Activated effector memory CD4-positive, alpha-beta T cell treated with Interleukin-2 at 50 U/mL for 16 hours (primary cell): ENCODE results near the gene NAXD.
"Not testable (repeated sequence)": the region's sequence is repeated elsewhere in the genome, so short reads cannot be mapped to it uniquely, and the experiment has no call there.

ENCODE experiments used
- DNase-seq: peaks from one replicate; pipeline ENCODE4 v3.0.0-alpha.2; 2020

The NAXD gene

DNA sequence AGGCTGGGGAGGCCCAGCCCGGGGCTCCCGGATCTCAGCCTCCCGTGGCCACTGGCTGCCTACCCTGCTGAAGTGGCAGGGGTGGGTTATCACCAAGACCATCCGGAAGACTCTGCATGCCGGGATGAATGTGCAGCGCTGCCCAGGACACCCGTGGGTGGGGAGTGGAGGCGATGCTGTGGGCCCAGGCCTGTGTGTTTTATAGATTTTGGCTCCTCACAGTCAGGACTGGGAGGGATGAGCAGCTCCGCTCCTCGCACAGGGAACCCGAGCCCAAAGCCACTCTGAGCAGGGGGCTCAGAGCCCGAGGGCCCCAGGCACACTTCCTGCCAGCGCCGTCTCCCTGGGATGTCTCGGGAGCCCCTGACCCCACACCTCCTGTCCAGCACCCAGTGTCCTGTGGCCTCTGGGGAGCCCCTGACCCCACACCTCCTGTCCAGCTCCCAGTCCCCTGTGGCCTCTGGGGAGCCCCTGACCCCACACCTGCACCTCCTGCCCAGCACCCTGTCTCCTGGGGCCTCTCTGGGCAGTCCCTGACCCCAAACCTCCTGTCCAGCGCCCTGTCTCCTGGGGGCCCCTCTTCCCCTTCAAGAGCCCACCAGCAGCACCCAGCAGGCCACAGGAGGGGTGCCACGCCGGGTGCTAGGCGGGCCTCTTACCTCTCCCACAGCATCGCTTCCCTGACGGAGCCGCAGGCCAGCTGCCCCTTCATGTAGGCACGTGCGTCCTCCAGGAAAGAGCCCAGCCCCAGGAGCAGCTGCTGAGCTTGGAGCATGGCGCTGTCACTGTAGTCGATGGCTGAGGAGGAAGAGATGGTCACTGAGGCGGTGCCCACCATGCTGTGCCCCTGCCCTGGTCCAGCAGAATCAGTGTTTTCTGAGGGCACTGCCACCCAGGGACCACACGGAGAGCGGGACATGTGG, 31.4 kb downstream of the NAXD start:
- DNase-seq, result no peak

DNA sequence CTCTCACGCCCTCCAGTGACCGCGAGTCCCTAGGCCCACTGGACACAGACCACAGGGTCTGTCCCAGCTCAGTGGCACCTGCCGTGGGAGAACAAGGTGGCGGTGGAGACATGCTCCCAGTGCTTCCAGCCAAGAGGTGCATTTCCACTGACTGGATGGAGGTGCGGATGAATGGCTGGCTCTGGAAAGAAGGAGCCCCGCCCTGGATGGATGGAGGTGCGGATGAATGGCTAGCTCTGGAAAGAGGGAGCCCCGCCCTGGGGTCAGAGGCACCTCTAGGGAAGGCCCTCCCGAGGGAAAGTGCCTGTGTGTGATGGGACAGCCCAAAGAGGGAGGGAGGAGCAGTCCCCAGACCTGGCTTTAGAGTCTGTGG, 32.0 kb downstream of the NAXD start:
- no peak for DNase-seq

DNA sequence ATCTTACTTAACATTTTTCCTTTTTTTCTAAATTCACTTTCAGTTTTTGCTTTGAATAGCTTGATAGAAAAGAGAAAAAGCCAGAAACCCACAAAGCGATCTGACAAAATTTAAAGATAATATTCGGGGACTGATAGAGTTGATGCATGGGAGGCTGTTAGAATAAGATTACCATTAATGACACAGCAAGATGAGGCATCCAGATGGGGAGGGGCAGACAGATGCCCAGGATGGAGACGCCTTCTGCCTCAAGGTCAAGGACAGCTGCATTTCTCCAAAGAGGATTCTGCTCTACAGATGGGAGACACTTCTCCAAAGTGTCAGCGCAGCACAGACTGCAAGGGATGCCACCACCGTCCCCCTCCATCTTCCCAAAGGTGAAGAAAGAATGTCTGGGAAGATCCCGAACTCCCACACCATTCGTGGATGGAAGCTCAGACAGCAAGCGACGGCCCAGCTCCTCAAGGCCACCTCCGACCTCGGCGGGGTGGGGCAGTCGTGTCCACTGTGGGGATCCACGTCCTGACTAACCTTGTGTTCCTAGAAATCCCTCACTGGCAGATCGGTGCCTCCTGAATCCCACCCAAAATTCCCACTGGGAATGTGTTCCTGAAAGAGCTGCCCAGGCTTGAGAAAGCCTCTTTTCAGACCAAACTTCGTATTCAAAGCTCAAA, 32.9 kb downstream of the NAXD start:
- no peak for DNase-seq

DNA sequence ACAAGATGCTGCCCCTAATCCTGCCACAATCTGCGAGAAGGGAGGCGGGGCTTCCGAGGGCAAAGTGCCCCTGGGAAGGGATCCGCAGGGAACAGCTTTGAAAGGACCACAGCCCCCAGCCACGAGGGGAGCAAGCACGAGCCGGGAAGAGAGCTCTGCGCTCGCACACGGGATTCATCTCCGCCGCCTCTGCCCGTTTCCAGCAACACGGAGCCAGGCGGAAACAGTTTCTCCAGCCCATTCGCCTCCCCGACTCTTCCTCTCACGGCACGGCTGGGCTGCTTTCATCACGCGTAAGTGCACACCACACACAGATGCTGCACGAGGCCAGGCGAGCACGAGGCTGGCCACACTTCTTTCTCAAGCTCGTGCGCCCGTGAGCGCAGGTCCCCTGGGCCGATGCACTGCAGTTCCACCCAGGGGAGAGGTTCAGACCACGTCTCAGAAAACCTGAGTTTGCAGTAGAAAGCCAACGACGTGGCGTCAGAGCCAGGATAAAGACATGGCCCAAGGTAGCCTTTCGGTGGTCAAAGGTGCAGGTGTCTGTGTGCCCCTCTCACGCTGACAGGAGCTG, 33.6 kb downstream of the NAXD start:
- DNase-seq, result no peak

DNA sequence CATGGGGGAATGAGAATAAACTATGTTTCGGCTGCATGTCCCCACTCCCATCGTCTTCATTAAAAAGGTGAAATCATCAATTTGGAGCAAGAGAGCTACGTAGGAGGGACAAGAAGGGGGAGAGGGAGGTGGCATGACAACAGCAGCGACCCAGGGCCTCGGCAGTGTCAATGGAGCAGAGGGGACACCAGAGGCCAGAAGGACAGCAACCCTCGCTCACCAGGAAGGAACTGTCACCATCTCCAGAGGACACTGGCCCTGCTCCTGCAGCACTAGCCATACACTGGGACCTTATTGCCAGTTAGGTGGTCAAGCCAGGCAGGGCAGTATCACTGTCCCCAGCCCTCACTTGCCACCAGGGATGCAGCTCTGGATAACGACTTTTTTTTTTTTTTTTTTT, 34.2 kb downstream of the NAXD start:
- DNase-seq, result no peak

DNA sequence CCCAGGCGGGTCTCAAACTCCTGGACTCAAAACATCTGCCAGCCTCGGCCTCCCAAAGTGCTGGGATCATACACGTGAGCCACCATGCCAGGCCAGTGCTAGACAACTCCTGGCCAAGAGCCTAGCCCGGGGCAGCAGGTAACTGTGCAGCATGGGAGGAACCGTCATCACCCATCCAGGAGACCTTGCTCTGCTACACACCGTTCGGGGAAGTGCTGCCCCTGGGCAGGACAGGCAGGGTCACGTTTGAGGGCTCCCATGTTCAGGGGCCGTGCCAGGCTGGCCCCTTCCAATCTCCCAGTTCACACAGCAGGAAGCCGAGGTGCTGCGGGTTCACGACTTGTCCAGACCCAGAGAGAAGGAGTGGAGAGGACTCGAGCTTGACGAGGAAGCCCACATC, 35.1 kb downstream of the NAXD start:
- DNase-seq, result no peak

DNA sequence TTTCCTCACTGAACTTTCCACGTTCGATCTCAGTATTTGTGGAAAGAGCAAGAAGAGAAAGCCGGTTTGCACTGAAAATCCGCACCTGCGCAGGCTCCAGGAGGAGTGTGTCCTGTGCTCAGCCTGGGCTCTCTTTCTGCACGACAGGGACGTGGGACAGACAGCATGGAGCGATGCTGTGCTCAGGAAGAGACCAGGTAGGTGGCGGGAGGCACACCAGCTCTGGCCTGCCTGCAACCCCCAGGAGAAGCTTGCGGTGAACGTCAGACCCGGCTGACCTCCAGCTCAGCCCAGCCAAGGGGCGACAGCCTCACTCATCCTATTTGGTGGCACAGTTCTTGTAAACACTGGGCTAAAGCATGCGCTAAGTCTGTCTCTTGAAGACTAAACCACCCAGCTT, 35.9 kb downstream of the NAXD start:
- no peak for DNase-seq

DNA sequence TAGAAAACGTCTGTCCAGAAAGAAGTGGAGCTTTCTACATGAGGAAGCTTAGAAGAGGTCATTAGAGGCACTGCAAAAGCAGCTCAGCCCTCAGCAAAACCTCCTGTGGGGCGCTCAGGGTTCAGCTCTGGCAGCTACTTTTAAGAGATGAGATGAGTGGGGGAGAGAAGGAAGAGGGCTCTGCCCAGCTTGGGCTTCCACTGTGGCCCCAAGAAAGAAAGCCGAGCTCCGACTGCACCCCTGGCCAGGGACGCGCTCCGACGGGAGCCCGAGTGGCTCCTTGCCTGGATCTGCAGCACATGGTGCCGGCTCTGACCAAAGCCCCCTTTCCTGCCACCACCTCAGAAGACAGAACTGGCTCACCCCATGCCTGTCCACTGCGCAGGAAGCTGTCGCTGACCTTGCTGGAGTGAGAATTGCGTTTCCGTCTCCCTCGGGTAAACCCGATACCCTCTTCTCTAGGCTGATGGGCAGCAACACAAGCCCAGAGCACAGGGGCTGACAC, 36.4 kb downstream of the NAXD start:
- DNase-seq, result no peak

DNA sequence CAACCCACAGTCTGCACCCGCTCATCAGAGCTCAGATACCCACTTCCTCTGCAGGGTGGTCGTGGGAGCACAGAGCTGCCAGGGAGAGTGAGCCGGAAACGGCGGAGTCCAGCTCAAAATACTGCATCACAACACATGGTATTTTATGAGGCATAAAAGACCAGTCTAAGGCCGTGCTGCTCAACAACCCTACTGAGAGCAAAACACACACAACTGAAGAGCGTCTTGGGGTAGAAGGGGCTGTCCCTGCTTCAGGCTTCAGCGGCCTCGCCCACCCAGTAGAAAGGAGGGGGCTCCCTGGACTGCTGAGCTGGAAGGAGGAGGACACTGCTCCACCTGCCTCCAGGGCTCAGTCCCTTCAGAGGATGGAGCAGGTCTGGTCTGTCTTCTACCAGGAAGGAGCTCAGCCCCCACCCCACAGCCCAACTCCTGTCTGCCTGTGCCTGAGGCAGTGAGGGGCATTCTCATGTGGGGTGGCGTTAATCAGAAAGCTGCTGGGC, 36.9 kb downstream of the NAXD start:
- no peak for DNase-seq

DNA sequence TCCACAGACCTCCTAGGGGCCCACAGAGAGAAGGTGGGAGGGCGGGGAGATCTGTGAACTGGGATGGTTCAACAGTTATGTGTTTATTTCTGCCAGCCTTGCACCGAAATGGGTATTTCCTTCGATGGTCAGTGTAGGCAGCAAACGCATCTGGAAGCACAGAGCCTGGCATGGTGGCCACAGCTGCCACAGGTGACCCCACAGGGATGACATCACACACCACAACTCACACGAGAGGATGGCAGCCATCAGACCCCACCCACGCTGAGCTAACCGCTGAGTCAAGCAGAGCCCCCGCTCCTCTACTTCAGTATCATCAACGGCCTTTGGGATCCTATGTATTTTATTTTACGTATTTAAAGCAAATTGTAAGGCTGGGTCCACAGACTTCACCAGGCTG, 37.4 kb downstream of the NAXD start:
- no peak for DNase-seq

DNA sequence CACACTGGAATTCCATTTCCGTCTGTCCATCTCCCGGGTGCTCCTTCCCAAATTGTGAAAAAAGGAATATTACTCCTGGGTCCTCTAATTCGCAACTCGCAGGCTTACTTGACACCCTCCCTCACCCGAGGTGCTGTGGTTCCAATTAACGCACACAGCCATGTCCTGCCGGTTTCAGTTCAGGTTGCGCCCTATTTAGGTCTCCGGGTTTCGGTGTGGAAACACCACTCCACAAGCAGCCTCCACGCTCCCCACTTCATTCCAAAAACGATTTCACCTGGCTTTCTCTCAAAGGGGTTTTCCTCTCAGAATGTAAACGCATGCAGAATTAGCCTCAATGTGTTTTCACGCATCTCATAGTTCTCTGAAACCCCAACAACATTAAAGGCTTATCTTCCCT, 37.9 kb downstream of the NAXD start:
- DNase-seq, result no peak

DNA sequence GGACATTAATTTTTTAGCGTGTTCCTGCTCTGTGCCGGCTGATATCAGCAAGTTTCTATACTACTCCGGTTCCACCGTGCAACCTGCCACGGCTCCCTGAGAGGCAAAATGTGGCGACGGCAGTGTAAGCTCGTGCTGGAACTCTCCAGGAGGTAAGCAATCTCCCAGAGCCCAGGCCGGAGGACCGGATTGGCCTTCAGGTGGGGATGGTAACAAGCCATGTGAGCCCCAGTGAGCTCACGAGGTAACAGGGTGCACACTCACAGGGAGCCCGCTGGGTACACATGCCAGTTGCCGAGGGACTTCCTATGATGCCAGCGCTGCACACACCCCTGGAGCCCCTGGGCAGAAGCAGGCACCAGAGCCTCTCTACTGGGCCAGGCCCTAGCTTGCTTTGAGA, 38.5 kb downstream of the NAXD start:
- no peak for DNase-seq

DNA sequence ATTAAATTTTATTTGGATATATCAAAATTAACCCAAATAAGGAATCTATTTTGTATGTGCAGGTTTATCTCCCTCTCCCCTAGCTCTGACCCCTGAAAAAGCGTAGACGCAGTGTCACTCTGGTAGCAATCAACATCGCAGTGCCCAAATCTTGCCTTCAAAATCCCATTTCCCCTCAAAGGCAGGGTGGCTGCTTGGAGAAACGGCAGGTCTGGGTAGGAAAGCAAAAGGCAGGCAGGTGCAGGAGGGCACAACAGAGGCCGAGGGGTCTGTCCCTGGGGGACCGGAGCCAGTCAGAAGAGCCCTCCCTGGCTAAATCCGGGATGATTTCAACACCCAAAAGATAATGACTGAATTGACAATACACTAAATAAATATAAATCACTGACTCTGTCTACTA, 41.9 kb downstream of the NAXD start:
- DNase-seq, result no peak

DNA sequence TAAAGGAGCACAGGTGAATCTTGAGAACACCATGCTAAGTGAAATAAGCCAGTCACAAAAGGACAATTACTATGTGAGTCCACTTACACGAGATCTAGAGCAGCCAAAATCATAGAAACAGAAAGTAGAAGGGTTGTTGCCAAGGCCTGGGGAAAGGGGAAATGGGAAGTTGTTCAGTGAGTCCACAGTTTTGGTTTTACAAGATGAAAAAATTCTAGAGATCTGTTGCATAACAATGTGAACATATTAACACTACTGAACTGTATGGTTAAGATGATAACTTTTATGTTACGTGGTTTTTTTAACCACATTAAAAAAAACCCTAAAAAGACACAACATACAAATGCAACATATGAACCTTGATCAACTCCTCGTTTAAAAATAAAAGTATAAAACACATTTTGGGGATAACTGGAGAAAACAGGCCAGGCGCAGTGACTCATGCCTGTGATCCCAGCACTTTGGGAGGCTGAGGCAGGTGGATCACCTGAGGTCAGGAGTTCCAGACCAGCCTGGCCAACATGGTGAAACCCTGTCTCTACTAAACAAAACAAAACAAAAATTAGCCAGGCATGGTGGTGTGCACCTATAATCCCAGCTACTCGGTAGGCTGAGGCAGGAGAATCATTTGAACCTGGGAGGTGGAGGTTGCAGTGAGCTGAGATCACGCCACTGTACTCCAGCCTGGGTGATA, 43.0 kb downstream of the NAXD start:
- DNase-seq, result not testable (repeated sequence)

DNA sequence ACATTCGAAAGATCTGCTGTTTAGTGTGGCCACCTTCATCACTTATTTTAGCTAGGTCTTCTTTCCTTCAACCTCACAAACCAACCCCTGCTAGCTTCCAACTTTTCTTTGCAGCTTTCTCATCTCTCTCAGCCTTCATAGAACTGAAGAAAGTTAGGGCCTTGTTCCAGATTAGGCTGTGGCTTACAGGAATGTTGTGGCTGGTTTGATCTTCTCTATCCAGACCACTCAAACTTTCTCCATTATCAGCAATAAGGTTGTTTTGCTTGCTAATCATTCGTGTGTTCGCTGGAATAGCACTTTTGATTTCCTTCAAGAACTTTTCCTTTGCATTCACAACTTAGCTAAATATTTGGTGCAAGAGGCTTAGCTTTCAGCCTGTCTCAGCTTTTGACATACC, 45.9 kb downstream of the NAXD start:
- DNase-seq, result no peak

DNA sequence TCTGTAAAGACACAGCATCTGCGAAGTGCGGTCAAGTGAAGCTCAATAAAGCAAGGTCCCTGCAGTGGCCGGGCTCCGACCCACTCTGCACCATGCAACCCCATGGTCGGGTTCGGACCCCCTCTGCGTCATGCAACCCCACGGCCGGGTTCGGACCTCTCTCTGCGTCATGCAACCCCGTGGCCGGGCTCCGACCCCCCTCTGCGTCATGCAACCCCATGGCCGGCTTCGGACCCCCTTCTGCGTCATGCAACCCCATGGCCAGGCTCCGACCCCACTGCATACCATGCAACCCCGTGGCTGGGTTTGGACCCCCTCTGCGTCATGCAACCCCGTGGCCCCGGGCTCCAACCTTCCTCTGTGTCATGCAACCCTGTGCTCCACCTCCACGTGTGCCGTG, 46.7 kb downstream of the NAXD start:
- no peak for DNase-seq

DNA sequence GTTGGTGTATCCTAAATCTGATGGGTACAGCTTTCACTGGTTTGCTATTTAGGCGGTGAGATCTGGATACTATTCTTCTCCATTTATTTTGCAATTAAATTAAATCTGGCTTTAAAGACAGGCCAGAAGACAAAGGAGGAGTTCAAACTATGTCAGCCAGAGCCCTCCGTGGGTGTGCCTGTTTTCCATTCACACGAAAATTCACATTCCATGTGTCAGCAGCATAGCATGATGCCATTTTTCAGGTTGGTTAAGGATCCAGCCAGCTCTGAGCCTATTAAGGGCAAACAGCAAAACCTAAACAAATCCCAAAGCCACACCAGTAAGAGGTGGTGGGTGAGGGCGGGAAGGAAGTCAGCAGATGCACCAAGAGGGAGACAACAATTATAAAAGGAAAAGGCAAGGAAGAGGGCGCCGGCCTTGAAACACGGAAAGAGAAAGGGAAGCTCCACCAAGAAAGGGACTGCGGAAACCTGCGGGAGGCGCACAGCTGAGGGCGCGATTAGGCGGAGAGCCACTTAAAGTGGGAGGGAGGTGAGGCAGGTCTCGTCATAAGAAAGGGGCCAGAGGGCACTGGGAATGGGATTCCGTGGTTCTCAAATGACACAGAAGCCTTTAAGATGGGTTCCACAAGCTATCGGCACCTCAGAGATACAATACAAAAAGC, 47.6 kb downstream of the NAXD start:
- DNase-seq, result no peak

DNA sequence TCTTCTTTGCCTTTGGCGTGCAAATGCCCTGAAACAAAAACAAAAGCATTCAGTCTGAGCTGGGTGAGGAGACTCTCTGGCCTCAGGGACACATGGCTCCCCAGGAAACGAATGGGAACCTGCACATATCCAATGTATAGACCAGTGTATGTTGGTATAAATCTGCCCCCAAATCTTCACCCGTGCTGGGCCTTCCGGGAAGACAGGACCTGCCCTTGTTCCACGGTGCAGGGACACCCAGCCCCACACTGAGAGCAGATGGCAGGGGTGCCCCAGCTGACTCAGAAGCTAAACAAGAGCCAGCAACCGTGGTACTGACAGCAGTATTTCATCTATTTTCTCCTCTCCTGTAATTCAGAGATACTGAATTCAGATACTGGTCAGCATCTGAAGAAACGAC, 48.1 kb downstream of the NAXD start:
- DNase-seq, result no peak

DNA sequence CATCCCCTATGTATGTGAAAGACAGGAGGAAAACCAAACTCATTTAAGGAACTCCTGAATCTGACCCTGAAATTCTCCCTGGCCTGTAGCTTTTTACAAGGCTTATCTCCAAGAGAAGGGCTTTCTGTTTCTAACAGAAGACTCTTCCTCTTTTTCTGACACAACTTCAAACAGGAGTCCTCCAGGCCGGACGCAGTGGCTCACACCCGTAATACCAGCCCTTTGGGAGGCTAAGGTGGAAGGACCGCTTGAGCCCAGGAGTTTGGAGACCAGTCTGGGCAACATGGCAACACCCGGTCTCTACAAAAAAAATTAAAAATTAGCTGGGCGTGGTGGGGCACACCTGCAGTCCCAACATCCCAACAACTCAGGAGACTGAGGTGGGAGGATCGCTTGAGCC, 48.7 kb downstream of the NAXD start:
- DNase-seq, result no peak

DNA sequence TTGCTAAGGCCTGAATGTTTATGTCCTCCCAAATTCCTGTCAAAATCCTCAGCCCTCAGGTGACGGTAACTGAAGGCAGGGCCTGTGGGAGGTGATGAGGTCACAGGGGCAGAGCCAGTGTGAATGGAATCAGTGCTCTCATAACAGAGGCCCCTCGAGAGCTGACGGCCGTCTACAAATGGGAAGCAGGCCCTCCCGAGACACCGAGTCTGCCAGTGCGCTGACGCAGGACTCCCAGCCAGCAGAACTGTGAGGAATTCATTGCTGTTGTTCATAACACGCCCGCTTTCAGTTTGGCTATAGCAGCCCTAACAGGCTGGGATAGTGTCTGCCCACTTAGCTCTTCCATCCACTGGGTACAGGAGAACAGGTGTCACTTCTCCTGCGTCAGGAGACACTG, 49.3 kb downstream of the NAXD start:
- no peak for DNase-seq

DNA sequence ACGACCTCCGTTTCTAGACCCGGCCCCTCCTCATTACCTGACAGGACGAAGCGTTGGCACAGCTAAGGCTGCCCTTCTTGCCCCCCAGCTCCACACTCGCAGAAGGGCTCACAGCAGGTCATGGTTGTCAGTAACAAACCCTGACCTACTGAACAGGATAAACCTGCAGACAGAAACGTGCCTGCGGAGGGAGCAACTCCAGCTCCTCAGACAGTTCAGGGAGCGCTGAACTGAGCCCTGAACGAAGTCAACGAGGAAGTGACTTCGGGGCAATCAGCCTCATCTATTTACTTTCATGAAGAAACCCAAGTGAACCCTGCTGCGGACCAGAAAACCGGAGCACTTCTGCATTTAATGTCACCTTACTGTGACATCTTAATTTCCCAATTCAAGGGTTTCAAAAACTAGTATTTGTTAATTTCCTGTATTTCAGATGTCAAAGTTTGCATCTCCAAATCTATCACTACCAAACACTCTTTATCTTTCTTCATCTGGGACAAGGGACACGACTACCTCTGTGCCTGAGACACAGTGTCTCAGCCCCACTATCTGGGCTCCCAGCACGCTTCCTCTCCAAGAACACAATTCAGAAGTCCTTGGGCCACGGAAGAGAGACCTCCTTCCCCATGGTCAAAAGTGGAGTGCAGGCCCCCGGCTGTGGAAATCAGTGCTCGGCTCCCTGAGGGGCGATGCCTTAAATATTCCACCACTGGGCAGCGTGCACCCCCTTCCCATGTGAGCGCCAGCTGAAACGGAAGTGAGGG, 50.3 kb downstream of the NAXD start:
- DNase-seq, result no peak

DNA sequence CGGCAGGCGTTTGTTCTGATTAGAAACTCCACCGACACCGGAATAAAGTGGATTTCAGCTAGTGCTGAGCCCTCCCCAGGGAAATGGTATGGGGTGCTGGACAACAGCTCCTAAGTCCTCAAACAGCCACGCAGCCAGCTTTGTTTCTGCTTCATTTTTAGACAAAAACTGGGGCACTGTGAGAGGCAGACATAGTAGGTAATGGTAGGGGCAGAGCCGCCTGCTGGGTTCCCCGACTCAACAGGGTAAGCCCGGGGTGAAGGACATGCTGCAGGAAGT, 50.8 kb downstream of the NAXD start:
- no peak for DNase-seq
